ENCODE data around the gene TMEM176A.
"Not testable (repeated sequence)": the region's sequence is repeated elsewhere in the genome, so short reads cannot be mapped to it uniquely, and the experiment has no call there.

The TMEM176A gene, protein sequence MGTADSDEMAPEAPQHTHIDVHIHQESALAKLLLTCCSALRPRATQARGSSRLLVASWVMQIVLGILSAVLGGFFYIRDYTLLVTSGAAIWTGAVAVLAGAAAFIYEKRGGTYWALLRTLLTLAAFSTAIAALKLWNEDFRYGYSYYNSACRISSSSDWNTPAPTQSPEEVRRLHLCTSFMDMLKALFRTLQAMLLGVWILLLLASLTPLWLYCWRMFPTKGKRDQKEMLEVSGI

DNA sequence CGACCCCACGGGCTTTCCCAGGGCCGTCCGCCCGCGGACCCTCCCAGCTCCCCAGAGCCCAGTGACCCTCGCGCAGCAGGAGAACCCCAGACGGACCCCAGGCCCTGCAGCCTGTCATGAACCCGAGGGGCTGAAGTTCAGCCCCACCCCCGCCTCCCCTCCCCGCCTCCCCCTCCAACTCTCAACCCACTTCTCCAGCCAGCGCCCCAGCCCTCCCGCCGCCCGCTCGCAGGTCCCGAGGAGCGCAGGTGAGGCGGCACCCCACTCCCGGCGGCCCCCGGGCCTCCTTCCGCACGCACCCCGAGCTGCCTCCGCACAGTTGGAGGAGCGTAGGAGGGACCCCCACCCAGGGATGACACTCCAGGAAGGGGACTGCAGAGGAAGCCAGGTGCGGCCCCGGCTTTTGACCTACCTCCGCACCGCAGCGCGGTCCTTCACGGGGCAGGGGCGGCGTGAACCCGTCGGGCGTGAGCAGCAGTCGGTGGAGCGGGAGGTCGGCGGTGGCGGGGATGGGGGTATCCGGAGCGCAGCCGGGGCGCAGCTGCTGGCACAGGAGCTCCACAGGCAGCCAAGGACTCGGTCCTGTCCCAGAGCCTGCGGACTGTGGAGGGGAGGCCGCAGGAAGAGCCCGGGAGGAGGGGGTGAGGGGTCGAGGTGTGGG lies at the start of gene TMEM176A:
Gene TMEM176A, plus strand, starts transcription at position 189 of the 661 bp plus-strand sequence. CDS start 782 bp downstream, outside the sequence.
- DNase-seq: peak; percentile 40

DNA sequence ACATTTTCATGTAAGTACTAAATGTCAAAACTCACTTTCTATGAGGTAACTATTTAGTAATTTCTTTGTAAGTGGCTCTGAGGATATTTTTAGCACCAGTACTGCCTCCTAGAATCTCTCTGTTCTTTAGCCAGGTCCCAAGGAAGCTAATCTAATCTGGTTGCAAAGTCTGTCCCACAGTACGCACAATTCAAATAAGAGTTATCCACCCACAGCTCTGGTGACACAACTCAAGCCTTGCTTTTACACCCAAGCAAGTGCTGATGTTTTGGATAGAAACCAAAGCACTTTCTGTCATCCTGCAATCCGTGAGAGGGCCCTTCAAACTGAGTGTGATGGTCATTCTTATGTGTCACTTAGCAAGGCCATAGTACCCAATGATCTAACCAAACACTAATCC lies 48.9 kb upstream of the TMEM176A start:
- DNase-seq: no peak

DNA sequence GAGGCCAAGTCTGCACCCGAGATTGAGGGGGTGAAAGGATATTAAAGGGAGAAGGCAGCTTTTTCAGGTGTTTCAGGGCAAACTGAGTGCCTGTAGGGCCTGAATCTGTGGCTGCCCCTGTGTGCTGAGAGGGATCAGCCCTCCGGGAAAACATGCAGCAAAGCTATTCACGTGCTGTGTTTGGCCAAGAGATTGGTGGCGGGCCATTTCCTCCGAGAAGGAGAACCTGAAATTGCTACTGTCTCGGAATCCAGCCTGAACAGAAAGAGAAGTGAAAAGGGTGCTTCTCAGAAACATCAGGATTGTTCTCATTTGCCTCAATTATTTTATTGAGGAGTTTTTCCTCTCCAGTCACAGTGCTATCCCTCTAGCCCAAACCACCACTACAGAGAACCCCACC lies 47.3 kb upstream of the TMEM176A start:
- DNase-seq: no peak

DNA sequence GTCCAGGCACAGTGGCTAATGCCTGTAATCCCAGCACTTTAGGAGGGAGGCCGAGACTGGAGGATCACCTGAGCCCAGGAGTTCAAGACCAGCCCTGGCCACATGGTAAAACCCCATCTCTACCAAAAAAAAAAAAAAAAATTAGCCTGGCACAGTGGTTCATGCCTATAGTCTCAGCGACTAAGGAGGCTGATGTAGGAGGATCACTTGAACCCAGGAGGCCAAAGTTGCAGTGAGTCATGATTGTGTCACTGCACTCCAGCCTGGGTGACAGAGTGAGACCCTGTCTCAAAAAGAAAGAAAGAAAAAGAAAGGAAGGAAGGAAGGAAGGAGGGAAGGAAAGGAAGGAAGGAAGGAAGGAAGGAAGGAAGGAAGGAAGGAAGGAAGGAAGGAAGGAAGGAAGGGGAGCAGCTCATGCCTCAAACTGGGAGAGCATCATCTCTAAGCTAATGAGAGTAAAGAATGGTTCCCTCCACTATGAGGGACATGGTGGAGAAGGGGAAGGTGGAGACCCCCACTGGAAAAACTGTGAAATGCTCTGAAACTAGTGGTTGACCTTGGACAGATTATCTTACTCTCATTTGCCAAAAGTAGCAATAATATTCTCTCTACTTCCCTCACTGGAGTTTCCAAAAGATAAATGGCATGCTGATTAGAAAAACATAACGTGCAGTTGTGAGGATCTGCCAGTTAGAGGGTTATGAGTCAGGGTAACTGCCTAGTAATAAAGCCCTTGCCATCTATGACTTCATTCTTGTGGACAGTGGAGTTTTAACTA lies 46.6 kb upstream of the TMEM176A start:
- DNase-seq: no peak

DNA sequence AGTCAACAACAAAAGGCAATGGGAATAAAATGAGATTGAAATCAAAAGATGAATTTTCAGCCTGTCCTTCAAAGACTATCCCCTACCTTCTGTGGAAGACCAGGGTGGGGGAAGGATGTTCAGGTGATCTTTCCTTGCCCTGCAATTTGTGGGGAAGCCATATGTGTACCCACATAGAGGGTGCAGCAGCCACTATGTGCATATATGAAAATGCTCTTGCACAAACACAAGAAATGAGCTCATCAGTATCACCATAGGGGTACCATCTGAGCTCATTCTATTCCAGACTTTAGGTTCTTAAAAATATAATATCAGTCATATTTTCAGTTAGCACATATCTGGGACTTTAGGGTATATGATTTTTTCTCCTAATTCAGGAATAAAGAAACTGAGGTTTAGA lies 45.6 kb upstream of the TMEM176A start:
- no peak for DNase-seq

DNA sequence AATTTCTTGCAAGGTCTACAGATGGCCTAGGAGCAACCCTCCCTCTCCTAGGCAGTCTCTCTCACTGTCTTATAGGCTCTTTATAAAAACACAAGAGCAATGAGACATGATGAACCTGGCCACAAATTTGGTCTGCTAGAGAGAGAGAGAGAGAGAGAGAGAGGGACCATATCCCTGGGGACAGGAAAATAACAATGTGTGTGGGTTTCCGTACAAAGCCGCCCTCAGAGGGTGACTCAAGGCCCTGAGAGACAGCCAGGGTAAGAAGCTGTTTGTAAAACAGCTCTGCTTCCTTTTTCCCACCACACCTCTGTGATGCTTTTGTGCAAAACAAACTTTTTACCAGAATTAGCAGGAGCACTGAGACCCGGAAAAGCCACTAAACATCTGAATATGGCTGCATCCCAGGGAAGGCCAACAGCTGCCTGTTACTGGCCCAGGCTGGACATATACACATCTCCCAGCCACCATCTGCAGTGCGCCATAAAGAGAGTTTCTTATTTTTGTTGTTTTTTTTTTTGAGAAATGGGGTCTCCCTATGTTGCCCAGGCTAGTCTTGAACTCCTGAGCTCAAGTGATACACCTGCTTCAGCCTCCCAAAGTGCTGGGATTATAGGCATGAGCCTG lies 45.0 kb upstream of the TMEM176A start:
- DNase-seq: no peak

DNA sequence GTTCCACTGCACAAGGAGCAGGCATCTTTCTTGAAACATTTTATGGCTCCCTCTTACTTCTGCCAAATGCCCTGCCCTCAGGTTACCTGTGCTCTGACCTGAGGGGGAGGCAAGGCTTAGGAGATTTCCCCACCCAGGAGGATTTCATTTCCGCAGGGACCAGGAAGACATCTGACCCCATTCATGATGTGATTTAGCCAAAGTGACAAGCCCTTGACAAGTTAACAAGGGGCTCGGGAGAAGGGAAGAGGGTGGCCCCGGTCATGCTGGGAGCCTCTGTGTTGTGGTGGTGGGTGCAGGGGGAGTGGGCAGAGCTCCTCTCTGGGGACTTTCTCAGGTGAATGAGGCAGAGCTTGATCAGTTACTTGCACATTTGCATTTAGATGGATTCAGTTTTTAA lies 44.4 kb upstream of the TMEM176A start:
- DNase-seq: no peak

DNA sequence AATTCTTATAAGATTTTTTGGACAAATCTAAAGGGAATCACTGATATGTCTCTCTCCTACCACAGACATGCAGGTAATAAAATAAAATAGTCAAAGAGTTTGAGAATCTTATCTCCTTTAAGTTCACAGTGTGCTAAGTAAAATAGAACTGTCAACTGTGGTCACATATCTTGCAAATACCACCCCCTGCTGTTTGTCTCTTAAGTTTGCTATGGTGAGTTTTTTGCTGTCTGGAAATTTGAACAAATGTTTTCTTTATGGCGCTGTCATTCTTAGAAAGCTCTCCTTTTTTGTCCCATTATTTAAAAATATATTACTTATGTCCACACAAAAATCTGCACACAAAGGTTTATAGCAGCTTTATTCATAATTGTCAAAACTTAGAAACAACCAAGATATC lies 43.7 kb upstream of the TMEM176A start:
- no peak for DNase-seq

DNA sequence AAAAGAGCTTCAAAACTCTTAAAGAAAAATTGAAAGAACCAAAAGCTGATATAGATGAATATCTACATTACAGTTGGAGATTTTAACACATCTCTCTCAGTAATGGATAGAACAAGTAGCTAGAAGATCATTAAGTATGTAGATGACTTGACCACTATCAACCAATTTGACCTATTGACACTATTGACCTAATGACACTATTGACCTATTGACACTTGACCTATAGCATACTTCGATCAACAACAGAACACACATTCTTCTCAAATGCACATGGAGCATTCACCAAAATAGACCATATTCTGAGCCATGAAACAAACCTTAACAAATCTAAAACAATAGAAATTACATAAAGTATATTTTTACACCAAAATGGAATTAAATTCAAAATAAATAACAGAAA lies 41.1 kb upstream of the TMEM176A start:
- no peak for DNase-seq

DNA sequence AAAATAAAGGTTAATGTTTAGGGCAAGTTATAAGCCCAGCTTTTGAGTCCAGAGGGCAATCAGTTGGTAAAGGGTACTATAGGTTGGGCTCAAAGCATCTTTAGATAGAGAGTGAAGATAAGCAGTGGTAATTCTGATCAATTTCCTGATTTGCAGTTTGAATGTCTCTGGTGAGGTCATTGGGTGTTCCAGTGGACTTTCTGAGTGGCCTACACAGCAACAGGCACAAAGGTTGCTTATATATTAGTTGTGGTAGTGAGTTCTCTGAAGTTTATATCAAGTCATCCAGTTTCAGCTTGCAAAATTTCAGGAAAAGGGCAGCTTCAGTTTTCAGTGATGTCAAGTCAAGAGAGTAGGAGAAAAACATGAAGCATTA lies 34.2 kb upstream of the TMEM176A start:
- DNase-seq: no peak

DNA sequence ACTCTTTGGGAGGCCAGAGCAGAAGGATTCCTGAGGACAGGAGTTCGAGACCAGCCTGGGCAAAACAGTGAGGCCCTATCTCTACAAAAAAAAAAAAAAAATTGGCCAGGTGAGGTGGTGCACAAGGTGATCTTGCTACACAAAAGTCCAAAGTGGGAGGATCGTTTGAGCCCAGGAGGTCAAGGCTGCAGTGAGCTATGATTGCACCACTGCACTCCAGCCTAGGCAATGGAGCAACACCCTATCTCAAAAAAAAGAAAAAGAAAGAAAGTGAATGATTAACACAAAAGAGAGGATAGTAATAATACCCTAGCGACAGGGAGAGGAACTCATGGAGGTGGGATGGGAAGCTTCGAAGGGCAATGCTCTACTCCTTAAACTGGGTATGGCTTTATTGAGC lies 30.8 kb upstream of the TMEM176A start:
- no peak for DNase-seq

DNA sequence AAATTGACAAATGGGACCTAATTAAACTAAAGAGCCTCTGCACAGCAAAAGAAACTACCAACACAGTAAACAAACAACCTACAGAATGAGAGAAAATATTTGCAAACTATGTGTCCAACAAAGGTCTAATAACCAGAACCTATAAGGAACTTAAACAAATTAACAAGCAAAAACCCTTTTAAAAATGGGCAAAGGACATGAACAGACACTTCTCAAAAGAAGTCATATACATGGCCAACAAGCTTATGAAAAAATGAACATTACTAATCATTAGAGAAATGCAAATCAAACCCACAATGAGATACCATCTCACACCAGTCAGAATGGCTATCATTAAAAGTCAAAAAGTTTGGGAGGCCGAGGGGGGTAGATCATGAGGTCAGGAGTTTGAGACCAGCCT lies 26.4 kb upstream of the TMEM176A start:
- not testable (repeated sequence) for DNase-seq

DNA sequence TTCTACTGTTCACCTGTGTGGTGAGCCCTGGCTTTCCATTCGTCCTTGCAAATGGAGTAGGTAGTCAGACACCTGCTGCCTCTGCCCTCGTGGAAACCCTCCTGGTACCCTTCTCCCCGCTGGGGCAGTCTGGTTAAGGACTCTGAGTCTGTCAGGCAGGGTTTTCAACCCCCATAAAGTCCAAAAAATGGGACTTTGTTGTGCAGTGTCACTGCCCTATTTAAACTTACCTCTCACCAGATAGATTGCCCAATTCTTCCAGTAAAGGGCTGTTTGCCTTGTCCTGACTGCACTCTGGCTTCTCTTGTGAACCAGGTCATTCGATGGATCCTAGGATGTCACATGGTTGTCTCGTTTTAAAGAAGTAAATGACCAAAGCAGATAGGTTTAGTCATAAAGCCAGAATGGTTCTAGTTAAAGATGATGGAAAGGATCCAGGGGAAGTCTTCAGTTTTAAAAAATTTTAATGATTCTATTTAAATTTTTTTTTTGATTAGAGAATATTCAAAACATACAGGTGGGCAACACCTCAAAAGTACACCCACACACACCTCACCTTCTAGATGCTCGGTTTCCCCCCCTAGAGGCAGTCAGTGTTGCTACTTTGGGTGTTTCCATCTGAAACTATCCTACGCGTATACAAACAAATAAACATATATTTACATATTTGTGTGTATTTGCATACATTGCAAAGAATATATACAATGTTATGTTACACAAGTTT lies 22.4 kb upstream of the TMEM176A start:
- no peak for DNase-seq

DNA sequence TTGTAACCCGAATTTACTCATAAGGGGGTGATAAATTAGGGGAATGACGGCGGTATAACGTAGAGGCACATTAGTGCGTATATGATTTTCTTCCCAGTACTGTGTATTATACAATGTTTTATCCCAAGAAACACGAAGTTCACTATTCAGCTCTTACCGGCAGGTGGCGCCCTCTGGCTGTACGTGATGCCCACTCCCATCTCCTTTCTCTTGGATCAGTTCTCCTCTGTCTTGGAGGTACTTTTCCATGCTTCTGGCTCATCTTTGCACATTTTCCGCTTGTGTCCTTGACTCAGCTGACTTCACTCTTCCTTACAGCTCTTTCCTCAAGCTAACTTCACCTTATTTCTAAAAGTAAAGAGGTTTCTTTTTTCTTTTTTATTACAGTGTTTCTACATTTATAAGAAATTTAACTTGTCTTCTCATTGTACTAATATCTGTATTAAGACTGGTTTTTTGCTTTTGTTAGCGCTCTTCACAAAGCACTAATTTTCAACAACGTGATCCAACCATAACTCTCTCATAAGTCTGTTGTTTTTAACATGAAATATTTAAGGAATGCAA lies 21.7 kb upstream of the TMEM176A start:
- DNase-seq: peak; percentile 88

DNA sequence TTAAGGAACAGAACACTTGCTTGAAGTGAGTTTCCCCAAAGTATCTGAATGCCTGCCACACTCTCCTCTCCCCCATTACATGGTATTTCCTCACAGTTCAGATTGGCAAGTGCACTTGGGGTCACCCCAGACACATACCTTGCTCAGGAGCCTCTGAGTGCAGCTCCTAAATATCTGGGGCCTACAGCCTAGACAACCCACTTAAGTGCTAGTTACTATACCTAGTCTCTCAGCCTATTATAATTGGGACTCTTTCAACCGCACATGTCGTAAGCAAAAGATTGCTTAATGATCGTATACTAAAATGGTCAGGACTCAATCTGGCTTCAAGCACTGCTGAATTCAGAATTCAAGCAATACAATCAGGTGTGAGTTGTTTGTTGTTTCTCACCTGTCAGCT lies 20.3 kb upstream of the TMEM176A start:
- DNase-seq: no peak

DNA sequence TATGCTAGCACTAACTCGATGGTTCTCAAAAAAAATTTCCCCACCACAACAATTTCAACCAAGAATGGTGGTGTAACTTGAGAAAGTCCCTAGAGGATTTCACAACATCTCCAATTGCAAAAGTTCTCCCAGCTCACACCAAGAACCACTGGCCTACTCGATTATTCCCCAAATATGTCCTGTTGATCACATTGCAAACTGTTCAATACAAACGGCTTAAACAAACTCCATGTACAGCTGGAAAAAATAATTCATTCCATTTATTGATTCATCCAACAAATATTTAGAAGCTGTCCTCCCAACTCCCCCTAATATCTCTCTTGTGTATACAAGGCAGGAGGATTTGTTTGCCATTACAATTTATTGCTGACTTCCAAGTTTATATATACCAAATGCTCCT lies 19.5 kb upstream of the TMEM176A start:
- no peak for DNase-seq

DNA sequence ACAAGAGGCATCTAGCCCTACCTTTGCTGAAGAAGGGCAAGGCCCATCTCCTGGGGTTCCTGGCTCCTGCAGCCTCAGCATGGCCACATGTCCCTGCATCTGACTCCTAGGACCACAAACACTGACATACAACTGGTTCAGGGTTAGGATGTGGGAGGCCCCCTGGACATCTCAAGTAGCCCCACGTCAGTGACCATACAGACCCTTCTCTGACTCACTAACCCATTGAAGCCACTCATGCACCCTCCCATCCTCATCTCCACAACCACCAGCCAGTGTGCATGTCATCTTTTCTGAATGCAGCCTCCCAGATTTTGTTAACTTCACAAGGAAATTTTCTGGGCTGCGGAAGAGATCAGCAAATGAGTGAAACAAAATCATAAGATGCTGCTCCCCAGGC lies 18.6 kb upstream of the TMEM176A start:
- no peak for DNase-seq

DNA sequence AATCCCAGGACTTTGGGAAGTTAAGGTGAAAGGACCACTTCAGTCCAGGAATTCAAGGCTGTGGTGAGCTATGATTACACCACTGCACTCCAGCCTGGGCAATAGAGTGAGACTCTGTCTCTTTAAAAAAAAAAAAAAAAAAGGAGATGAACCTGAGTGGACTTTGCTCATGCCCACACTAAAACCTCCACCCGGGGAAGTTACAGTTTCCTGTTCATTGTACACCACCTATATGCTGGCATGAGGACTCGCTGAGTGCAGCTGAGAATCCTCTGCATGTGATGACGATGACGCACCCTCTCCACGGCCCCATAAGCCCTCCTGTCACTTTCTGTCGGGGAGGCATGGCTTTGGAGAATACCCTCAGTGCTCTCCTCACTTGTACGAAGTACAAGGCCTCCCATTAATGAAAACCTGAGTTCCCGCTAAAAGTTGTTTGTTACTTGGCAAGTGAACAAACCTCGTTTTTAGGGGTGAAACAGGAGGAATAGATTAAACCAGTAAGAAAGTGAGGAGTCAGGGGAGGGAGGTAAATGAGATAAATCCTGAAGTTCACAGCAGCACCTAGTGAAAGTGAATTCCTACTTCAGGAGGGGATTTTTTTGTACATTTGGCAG lies 16.3 kb upstream of the TMEM176A start:
- peak; percentile 36 for DNase-seq

DNA sequence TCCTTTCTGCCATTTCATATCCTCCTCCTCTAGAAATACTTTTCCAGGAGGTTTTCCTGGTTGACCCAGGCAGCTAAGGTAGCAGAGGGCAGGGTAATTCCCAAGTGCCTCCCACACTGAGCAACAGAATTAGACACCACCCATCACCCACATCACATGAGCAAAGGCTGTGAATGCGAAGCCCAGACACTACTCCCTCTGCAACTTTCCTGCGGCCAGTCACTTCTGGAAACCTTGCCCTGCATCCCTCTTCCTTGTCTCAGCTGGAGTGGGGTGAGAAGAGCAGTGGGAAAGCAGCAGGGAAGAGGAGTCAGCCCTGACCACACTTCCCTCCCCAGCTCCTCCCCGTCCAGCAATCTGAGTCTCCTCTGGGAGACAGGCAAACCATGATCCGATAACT lies 15.6 kb upstream of the TMEM176A start:
- peak; percentile 36 for DNase-seq

DNA sequence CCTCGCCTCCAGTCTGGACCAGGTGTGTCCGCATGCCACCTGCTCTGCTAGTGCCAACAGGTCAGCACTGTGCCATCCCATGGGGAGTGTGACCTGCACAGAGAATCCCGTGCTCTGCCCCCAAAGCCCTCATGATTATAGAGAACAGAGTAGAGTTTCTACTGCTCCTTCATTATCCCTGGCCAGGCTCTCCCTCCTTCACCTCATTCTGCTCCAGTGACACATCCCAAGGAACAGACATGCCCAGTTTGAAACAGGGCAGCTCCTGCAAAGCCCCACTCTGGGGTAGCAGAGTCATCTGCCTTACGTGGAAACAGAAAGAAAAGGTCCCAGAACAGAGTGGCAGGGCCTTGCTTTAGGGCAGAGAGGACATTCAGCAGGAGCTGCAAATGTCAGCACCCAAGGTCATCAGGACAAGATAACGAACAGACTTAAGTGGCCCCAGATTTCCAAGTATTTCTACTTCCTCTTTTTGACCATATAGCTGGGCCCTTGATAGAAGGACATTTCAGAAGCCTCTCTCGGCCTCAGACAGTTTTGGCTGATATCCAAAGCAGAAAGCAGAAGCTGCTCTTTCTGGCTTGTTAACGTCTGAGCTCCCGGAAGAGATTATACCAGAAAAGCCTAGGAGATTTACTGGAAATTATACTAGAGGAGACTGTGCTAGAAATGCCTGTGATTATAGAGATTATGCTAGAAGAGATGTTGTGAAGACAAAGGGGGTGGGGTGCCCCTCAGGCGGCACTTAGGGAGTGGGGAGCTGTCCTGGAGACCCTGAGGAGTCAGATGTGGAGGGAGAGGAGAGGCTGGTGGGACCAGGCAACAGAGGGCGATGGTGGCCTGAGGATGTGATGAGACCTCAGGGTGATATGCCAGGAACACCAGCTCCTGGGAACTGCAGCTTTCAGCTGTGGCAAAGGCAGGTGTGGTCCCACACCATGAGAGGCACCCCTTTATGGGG lies 13.0 kb upstream of the TMEM176A start:
- peak; percentile 54 for DNase-seq
